ENCODE data around the gene CDKAL1.

GRCh38 chr6:21228876-21229460 is 694.7 kb downstream of the CDKAL1 start:
- TF ChIP-seq REST (IDR thresholded peaks at IDR 0.05; ENCODE audit: low read depth, low read length): no peak
- TF ChIP-seq YY1 (IDR thresholded peaks at IDR 0.05; ENCODE audit: low read depth, low read length): no peak
- TF ChIP-seq ATF7 (IDR thresholded peaks at IDR 0.05; ENCODE audit: low read depth): no peak
- TF ChIP-seq GABPA (IDR thresholded peaks at IDR 0.05; ENCODE audit: low read depth): no peak
- TF ChIP-seq CHD1 (IDR thresholded peaks at IDR 0.05; ENCODE audit: low read depth, low read length): no peak
- no peak for TF ChIP-seq BMI1 (IDR thresholded peaks at IDR 0.05; ENCODE audit: borderline replicate concordance)
- no peak for TF ChIP-seq SP1 (IDR thresholded peaks at IDR 0.05; ENCODE audit: low read depth, low read length)
- TF ChIP-seq USF2 (IDR thresholded peaks at IDR 0.05; ENCODE audit: borderline replicate concordance, low read depth, low read length): no peak
- TF ChIP-seq EZH2 (IDR thresholded peaks at IDR 0.05; ENCODE audit: borderline replicate concordance, control insufficient read depth, low read depth, low read length): no peak
- TF ChIP-seq CTCF (IDR thresholded peaks at IDR 0.05 in 2 of 3, conservative IDR thresholded peaks at IDR 0.05 in 1 of 3; ENCODE audit: control insufficient read depth in 2 of 3, extremely low read depth in 1 of 3, insufficient read depth in 1 of 3, low read depth in 3 of 3, low read length in 3 of 3): no peak
- no peak for TF ChIP-seq SKIL (IDR thresholded peaks at IDR 0.05; ENCODE audit: low read depth, poor library complexity, severe bottlenecking)
- no peak for TF ChIP-seq E2F4 (IDR thresholded peaks at IDR 0.05; ENCODE audit: low read depth, low read length)
